ENCODE measurements around the gene NPR3. TPM values are rescaled to one million over a fixed set of nuclear protein-coding genes. Genes with fewer than 3 reads are reported as not detected.

NPR3 gene
- total RNA-seq, 4 donors from 2014 or later = 0.51 to 4.9 (median 1.3) TPM

- Histone ChIP-seq H3K27me3 (peaks cover 13 to 32% (median 19%) of the 10 kb centered on the region in 3 donors), H3K27ac (no peak overlapping the region), H3K36me3 (no peaks in the 10 kb centered on the region), H3K4me1 (peaks cover 0 to 30% of the 10 kb centered on the region in 2 donors), H3K9me3 (no peaks in the 10 kb centered on the region), H3K4me3 (peak overlapping the region; percentile 11 to 66 (median 58))
- no peak for TF ChIP-seq POLR2A (IDR thresholded peaks at IDR 0.05)
- no peak for TF ChIP-seq CTCF (IDR thresholded peaks at IDR 0.05 in 4 of 5, conservative IDR thresholded peaks at IDR 0.05 in 1 of 5)
- in situ Hi-C loops (cut with MboI; ENCODE audit: low sequenced_read_pairs in 4 of 4) = no loop called here
- ATAC-seq = no peak
- no peak for DNase-seq
- intact Hi-C loops (cut with DNase I; ENCODE audit: low total_unique reads) = loop anchor here (5.0 kb wide), 3 partner anchors 59 to 204 kb away; no protein-coding TSS in a partner anchor
These were observed 2.2 kb downstream of the NPR3 start for GRCh38 chr5:32713361-32713769.

- H3K36me3 ChIP-seq = no peaks in the 10 kb centered on the region
- no peaks in the 10 kb centered on the region for H3K9me3 ChIP-seq
- intact Hi-C loops (cut with DNase I; ENCODE audit: low total_unique reads) = loop anchor here (5.0 kb wide), 3 partner anchors 58 to 203 kb away; no protein-coding TSS in a partner anchor
- ATAC-seq (no peak), DNase-seq (no peak)
- TF ChIP-seq CTCF (IDR thresholded peaks at IDR 0.05 in 4 of 5, conservative IDR thresholded peaks at IDR 0.05 in 1 of 5) (no peak), POLR2A (IDR thresholded peaks at IDR 0.05) (no peak)
- in situ Hi-C loops (cut with MboI; ENCODE audit: low sequenced_read_pairs in 4 of 4) = no loop called here
- peaks cover 13 to 32% (median 19%) of the 10 kb centered on the region in 3 donors for H3K27me3 ChIP-seq
- peaks cover 0 to 30% of the 10 kb centered on the region in 2 donors for H3K4me1 ChIP-seq
- H3K4me3 ChIP-seq = peak overlapping the region; percentile 11 to 66 (median 58)
- no peak overlapping the region for H3K27ac ChIP-seq
These were observed 2.8 kb downstream of the NPR3 start for GRCh38 chr5:32713770-32714381.

- H3K27me3 ChIP-seq = peaks cover 13 to 32% (median 19%) of the 10 kb centered on the region in 3 donors
- no peak overlapping the region for H3K27ac ChIP-seq
- no peak for DNase-seq
- peaks cover 0 to 30% of the 10 kb centered on the region in 2 donors for H3K4me1 ChIP-seq
- H3K9me3 ChIP-seq = no peaks in the 10 kb centered on the region
- intact Hi-C loops (cut with DNase I; ENCODE audit: low total_unique reads) (loop anchor here (5.0 kb wide), 3 partner anchors 57 to 202 kb away; no protein-coding TSS in a partner anchor), in situ Hi-C loops (cut with MboI; ENCODE audit: low sequenced_read_pairs in 4 of 4) (no loop called here)
- TF ChIP-seq POLR2A (IDR thresholded peaks at IDR 0.05) = no peak
- TF ChIP-seq CTCF (IDR thresholded peaks at IDR 0.05 in 4 of 5, conservative IDR thresholded peaks at IDR 0.05 in 1 of 5) = no peak
- no peaks in the 10 kb centered on the region for H3K36me3 ChIP-seq
- H3K4me3 ChIP-seq = no peak overlapping the region
- no peak for ATAC-seq
These were observed 3.7 kb downstream of the NPR3 start for GRCh38 chr5:32714836-32715235.

- TF ChIP-seq POLR2A (IDR thresholded peaks at IDR 0.05) (no peak), CTCF (IDR thresholded peaks at IDR 0.05 in 4 of 5, conservative IDR thresholded peaks at IDR 0.05 in 1 of 5) (no peak)
- intact Hi-C loops (cut with DNase I; ENCODE audit: low total_unique reads) = no loop called here
- DNase-seq = no peak
- Histone ChIP-seq H3K4me1 (no peaks in the 10 kb centered on the region), H3K27ac (no peak overlapping the region), H3K9me3 (no peaks in the 10 kb centered on the region), H3K36me3 (no peaks in the 10 kb centered on the region), H3K4me3 (no peak overlapping the region), H3K27me3 (no peaks in the 10 kb centered on the region)
- in situ Hi-C loops (cut with MboI; ENCODE audit: low sequenced_read_pairs in 4 of 4) = no loop called here
- no peak for ATAC-seq
These were observed 9.2 kb downstream of the NPR3 start for GRCh38 chr5:32720300-32720699.
